LNCaP clone FGC (cell line): ENCODE results near the gene PACS2.
"Not testable (repeated sequence)": the region's sequence is repeated elsewhere in the genome, so short reads cannot be mapped to it uniquely, and the experiment has no call there.

Experiments used
- DNase-seq: peaks from one replicate; pipeline ENCODE4 v3.0.0-alpha.2; 2011; ENCODE audit warnings: low read depth
- H3K4me3 ChIP-seq: 2 replicates; pipeline ENCODE4 v1.5.1; 2011; ENCODE audit warnings: mild to moderate bottlenecking, low read depth, low read length, control low read depth
- CTCF ChIP-seq: IDR thresholded peaks from 2 replicates; pipeline ENCODE4 v1.5.1; 2012; ENCODE audit warnings: mild to moderate bottlenecking; ENCODE audit not compliant: control insufficient read depth, insufficient read depth; ENCODE audit errors: extremely low read depth

PACS2 gene

DNA sequence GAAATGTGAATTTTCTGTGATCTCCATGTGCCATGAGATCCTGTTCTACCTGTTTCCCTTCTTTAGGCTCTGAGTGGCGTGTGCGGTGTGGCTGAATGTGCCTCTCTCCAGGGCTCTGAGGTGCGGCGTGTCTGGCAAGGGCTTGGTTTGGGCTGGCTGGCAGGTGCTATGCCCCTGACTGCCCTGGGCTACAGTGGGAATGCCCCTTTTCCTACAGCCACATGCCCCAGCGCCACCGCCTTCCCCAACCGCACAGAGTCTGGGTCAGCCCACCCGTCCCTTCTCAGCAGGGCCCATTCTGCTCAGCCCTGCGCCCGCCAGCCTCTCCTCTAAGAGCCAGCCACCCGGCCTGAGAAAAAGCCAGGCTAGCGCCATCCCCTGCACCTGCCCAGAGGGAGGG, 41.5 kb upstream of the PACS2 start:
- TF ChIP-seq CTCF, result no peak
- no peak overlapping the region for H3K4me3 ChIP-seq
- peak; percentile 62 for DNase-seq

GRCh38 chr14:105274637-105275036, 39.9 kb upstream of the PACS2 start:
- TF ChIP-seq CTCF, result no peak
- no peak for DNase-seq
- no peak overlapping the region for H3K4me3 ChIP-seq

- no peak for TF ChIP-seq CTCF
- no peak overlapping the region for H3K4me3 ChIP-seq
- DNase-seq, result no peak
Observed at GRCh38 chr14:105275267-105275946, 39.1 kb upstream of the PACS2 start.

GRCh38 chr14:105277448-105277847, 37.1 kb upstream of the PACS2 start:
- not testable (repeated sequence) for DNase-seq, H3K4me3 ChIP-seq

DNA sequence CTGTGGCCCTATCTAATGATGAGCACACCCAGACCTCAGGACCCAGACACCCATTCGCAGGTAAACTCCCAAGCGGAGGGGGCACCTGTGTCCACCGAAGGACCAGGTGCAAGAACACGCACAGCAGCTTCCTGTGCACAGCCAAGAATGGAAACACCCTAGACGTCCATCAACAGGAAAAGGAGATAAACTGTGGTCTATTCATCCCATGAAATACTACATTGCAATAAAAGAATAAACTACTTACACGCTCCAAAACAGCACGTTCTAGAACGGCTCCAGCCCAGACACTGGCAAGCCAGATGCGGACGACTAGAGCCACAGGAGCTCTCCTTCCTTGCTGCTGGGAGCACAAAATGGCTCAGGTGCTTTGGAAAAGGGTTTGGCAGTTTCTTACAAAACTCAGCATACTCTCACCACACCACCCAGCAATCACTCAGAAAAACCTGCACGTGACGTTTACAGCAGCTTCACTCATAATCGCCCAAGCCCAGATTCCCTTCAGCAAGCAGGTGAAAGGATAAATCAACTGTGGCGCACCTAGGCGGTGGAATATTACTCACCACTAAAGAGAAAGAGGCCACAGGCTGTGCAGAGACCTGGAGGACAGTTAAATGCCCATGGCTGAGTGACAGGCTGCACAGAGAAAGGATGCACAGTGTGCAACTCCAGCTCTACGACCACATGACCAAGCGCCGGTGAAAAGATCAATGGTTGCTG, 34.7 kb upstream of the PACS2 start:
- DNase-seq, result no peak
- no peak for TF ChIP-seq CTCF
- no peak overlapping the region for H3K4me3 ChIP-seq

DNA sequence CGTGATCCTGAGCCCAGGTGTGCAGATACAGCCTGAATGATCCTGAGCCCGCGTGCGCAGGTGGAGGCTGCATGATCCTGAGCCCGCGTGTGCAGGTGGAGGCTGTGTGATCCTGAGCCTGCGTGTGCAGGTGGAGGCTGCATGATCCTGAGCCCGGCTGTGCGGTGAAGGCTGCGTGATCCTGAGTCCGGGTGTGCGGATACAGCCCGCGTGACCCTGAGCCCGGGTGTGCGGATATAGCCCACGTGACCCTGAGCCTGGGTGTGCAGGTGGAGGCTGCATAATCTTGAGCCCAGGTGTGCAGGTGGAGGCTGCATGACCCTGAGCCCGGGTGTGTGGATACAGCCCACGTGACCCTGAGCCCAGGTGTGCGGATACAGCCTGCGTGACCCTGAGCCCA, 34.0 kb upstream of the PACS2 start:
- no peak overlapping the region for H3K4me3 ChIP-seq
- no peak for TF ChIP-seq CTCF
- DNase-seq, result no peak

DNA sequence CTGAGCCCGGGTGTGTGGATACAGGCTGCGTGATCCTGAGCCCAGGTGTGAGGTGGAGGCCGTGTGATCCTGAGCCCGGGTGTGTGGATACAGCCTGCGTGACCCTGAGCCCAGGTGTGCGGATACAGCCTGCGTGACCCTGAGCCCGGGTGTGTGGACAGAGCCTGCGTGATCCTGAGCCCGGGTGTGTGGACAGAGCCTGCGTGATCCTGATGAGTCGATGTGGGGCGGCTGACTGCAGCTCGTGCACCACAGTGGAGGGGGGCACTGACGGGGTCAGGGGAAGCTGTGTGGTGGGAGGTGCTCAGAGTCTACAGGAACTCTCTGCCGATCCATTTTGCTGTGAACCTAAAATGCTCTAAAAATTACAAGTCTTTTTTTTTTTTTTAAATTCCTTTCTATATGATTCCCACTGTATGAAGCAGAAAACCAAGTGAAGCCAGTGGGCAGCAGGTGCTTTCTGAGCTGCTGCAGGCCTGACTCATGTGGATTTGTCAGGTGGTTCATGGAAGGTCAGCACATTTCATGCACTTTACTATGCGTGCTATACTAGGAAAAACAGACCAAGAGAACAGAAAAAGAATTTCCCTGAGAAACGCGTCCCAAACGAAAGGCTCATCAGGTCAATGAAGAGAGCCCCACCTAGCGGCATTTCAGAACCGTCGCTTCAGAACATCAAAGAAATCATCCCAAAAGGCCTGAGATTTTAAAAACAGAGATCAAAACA, 33.0 kb upstream of the PACS2 start:
- peak; percentile 73 for TF ChIP-seq CTCF
- no peak for DNase-seq
- no peak overlapping the region for H3K4me3 ChIP-seq
